AG04450 (cell line): Measurements from ENCODE around the gene FCN3. TPM values are rescaled to one million over a fixed set of nuclear protein-coding genes. Genes with fewer than 3 reads are reported as not detected.

Experiments used
- CTCF ChIA-PET: fragments of 300-600, 350-600 bp; formaldehyde crosslinking; extraction: SDS; loops from one replicate; lab custom pipeline; 2022; ENCODE audit warnings: antibody characterized with exemption, inconsistent platforms; lab: Charles Lee
- POLR2A ChIA-PET: fragments of 350-600 bp; formaldehyde crosslinking; extraction: SDS; loops from one replicate; lab custom pipeline; 2021; ENCODE audit warnings: antibody characterized with exemption, inconsistent platforms; lab: Yijun Ruan, JAX
- DNase-seq: peaks from one replicate; pipeline ENCODE4 v3.0.0-alpha.2; 2011; ENCODE audit warnings: low read depth, low spot score
- H3K27ac ChIP-seq: one replicate; pipeline ENCODE4 v1.5.1; 2012; ENCODE audit warnings: low read depth, low read length, control low read depth
- H3K27me3 ChIP-seq: one replicate; pipeline ENCODE4 v1.6.0; 2012; ENCODE audit warnings: low read length; ENCODE audit not compliant: control insufficient read depth, insufficient read depth
- H3K4me3 ChIP-seq: 2 replicates; pipeline ENCODE4 v1.5.1; 2011; ENCODE audit warnings: mild to moderate bottlenecking, low read depth, low read length, control low read depth
- H3K9me3 ChIP-seq: 2 replicates; pipeline ENCODE4 v1.5.1; 2012; ENCODE audit warnings: low read length; ENCODE audit not compliant: control insufficient read depth, insufficient read depth
- polyA plus RNA-seq: library from polyadenylated mRNA; depleted of rRNA; stranded (reverse); fragments of >200 nt; gene quantifications from 2 replicates; pipeline ENCODE4 v1.2.3, GENCODE V29; 2011
- TF ChIP-seq, protein P1 (sequence below): IDR thresholded peaks from 2 replicates; pipeline ENCODE4 v1.5.1; 2011; ENCODE audit warnings: low read depth, low read length, control low read depth, inconsistent platforms

FCN3 gene
- polyA plus RNA-seq, 1 experiment, result not detected

DNA sequence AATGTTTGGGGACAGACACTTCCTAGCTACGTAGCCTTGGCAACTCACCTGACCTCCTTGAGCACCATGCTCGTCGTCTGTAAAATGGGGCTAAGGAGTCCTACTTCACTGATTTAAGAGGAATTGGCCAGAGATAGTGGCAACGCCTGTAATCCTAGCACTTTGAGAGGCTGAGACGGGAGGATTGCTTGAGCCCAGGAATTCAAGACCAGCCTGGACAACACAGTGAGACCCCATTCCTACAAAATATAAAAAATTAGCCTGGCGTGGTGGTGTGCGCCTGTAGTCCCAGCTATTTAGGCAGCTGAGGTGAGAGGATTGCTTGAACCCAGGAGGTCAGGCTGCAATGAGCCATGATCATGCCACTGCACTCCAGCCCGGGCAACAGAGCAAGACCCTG, 28.3 kb downstream of the FCN3 start:
- ChIA-PET CTCF (interaction anchor here (0.7 to 1.0 kb wide), 2 partner anchors 10 to 14 kb away, joined by 3 read pairs; no protein-coding TSS in a partner anchor), POLR2A (no interaction called here)
- no peak for DNase-seq
- no peak overlapping the region for H3K4me3 ChIP-seq
- no peaks in the 10 kb centered on the region for H3K27me3 ChIP-seq
- TF ChIP-seq, protein P1, sequence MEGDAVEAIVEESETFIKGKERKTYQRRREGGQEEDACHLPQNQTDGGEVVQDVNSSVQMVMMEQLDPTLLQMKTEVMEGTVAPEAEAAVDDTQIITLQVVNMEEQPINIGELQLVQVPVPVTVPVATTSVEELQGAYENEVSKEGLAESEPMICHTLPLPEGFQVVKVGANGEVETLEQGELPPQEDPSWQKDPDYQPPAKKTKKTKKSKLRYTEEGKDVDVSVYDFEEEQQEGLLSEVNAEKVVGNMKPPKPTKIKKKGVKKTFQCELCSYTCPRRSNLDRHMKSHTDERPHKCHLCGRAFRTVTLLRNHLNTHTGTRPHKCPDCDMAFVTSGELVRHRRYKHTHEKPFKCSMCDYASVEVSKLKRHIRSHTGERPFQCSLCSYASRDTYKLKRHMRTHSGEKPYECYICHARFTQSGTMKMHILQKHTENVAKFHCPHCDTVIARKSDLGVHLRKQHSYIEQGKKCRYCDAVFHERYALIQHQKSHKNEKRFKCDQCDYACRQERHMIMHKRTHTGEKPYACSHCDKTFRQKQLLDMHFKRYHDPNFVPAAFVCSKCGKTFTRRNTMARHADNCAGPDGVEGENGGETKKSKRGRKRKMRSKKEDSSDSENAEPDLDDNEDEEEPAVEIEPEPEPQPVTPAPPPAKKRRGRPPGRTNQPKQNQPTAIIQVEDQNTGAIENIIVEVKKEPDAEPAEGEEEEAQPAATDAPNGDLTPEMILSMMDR, result no peak
- no peaks in the 10 kb centered on the region; the same call in 1 of the 2 replicates for H3K9me3 ChIP-seq
- H3K27ac ChIP-seq, result no peak overlapping the region

DNA sequence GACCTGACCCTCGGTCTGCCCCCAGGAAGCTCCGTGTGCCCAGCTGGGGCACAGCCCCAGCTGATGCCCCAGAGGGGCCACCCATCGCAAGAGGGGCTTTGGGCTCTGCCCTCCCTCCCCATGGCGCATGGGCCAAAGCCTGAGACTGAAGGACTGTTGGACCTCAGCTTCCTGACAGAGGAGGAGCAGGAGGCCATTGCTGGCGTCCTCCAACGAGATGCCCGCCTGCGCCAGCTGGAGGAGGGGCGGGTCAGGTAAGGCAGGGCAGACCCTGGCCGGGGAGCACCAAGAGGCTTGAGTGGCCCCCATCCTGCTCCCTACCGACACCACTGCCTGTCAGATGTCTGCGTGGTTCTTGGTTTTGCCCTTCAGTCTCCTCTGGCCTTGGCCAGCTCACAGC, 29.4 kb downstream of the FCN3 start:
- Histone ChIP-seq H3K27me3 (no peaks in the 10 kb centered on the region), H3K27ac (no peak overlapping the region), H3K4me3 (no peak overlapping the region), H3K9me3 (no peaks in the 10 kb centered on the region; the same call in 1 of the 2 replicates)
- ChIA-PET POLR2A (no interaction called here), CTCF (interaction anchor here (0.9 kb wide), 1 partner anchor 12 kb away, joined by 4 read pairs; no protein-coding TSS in a partner anchor)
- TF ChIP-seq, protein P1, result no peak
- no peak for DNase-seq

DNA sequence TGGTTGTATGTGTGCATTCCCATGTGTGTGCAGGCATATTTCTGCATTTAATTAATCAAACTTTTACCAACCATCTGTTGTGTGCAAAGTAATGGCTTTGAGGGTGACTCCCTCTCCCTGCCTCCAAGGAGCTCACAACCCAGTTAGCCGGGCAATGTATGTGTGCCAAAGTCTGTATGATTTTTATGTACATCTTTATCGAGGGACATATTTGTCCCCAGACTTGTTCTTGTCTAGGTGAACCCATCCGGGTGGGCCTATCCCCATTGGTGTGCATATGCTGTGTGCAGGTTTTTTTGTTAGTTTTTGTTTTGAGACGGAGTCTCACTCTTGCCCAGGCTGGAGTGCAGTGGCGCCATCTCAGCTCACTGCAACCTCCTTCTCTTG, 31.0 kb downstream of the FCN3 start:
- H3K9me3 ChIP-seq, result no peaks in the 10 kb centered on the region; the same call in 1 of the 2 replicates
- H3K27me3 ChIP-seq, result no peaks in the 10 kb centered on the region
- no peak for DNase-seq
- TF ChIP-seq, protein P1, result no peak
- ChIA-PET POLR2A (interaction anchor here (1.1 kb wide), 1 partner anchor 22 kb away, joined by 3 read pairs; no protein-coding TSS in a partner anchor), CTCF (interaction anchor here (1.3 to 1.4 kb wide), 2 partner anchors 14 to 213 kb away, joined by 3 to 8 read pairs; no protein-coding TSS in a partner anchor)
- no peak overlapping the region for H3K27ac ChIP-seq
- no peak overlapping the region for H3K4me3 ChIP-seq

DNA sequence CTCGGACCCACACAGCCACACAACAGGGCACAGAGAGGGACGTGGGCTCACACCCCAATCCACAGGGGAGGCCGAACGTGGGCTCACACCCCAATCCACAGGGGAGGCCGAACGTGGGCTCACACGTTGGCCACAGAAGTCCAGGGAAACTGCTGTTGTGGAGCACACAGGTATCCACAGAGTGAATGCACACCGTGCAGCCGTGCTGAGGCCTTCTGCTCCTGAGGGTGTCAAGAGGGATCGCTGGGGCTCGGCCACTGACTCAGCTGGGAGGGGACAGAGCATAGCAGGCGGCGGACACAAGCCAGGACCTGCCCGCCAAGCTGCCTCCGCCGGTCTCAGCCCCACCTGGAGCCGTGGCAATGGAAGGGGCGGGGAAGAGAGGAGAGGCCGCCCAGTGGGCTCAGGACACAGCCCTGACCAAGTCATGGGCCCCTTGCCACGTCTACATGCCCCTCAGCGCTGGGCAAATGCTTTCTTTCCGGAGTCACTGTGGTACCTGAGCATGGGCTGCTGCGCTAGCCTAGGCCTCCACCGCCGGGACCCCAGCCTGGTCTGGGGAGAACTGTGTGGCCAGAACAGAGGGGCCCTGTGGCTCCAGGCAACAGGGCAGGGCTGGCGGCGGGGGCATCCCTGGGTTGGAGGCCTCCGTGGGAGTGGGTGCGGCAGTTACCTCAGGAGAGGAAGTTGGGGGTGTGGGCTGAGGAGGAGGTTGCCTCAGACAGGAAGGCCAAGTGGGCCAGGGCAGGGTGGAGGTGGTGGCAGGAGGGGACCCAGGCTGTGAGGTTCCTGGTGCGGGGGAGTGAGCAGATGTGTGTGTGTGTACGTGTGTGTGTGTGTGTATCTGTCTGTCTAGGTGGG, 31.6 kb downstream of the FCN3 start:
- Histone ChIP-seq H3K4me3 (no peak overlapping the region), H3K27ac (no peak overlapping the region), H3K9me3 (no peaks in the 10 kb centered on the region; the same call in 1 of the 2 replicates), H3K27me3 (no peaks in the 10 kb centered on the region)
- ChIA-PET POLR2A (interaction anchor here (1.1 kb wide), 1 partner anchor 22 kb away, joined by 3 read pairs; no protein-coding TSS in a partner anchor), CTCF (interaction anchor here (1.3 to 1.4 kb wide), 2 partner anchors 14 to 214 kb away, joined by 3 to 8 read pairs; no protein-coding TSS in a partner anchor)
- no peak for DNase-seq
- TF ChIP-seq, protein P1, result no peak
